Neural cell (in vitro differentiated cells): ENCODE results near the gene LRBA.

Source experiments
- CTCF ChIP-seq: fragments of 450-650 bp; IDR thresholded peaks from 2 replicates; pipeline ENCODE4 v1.5.1; 2014; ENCODE audit warnings: antibody characterized with exemption, mild to moderate bottlenecking, moderate library complexity; ENCODE audit not compliant: poor library complexity, severe bottlenecking
- EZH2 ChIP-seq: fragments of 200-600, 300-800 bp; shearing (Covaris generic), sonication (generic); IDR thresholded peaks from 2 replicates; pipeline ENCODE4 v1.6.1; 2014; ENCODE audit warnings: antibody characterized with exemption, low read length, borderline replicate concordance, mild to moderate bottlenecking; ENCODE audit not compliant: insufficient read depth, poor library complexity, severe bottlenecking
- MXI1 ChIP-seq: fragments of 450-650 bp; conservative IDR thresholded peaks from 2 replicates; pipeline ENCODE4 v1.6.1; 2014; ENCODE audit warnings: antibody characterized with exemption, mild to moderate bottlenecking; ENCODE audit not compliant: poor library complexity, severe bottlenecking
- POLR2AphosphoS5 ChIP-seq: IDR thresholded peaks from 2 replicates; pipeline ENCODE4 v1.6.1; 2012
- RAD21 ChIP-seq: fragments of 450-650 bp; conservative IDR thresholded peaks from 2 replicates; pipeline ENCODE4 v1.6.1; 2014; ENCODE audit warnings: antibody characterized with exemption, mild to moderate bottlenecking, moderate library complexity
- SMC3 ChIP-seq: fragments of 450-650 bp; conservative IDR thresholded peaks from 2 replicates; pipeline ENCODE4 v1.6.1; 2014; ENCODE audit warnings: antibody characterized with exemption, mild to moderate bottlenecking, moderate library complexity; ENCODE audit not compliant: poor library complexity
- TAF1 ChIP-seq: IDR thresholded peaks from 2 replicates; pipeline ENCODE4 v1.6.1; 2012; ENCODE audit warnings: low read depth

GRCh38 chr4:151014521-151015458, at the start of gene LRBA:
- TF ChIP-seq EZH2 (no peak), CTCF (no peak), SMC3 (no peak), POLR2AphosphoS5 (no peak), RAD21 (no peak), MXI1 (no peak), TAF1 (no peak)
